LNCaP clone FGC (cell line): ENCODE data around the gene GAREM2.

Experiments used
- DNase-seq: peaks from one replicate; pipeline ENCODE4 v3.0.0-alpha.2; 2011; ENCODE audit warnings: low read depth
- H3K4me3 ChIP-seq: 2 replicates; pipeline ENCODE4 v1.5.1; 2011; ENCODE audit warnings: mild to moderate bottlenecking, low read depth, low read length, control low read depth
- CTCF ChIP-seq: IDR thresholded peaks from 2 replicates; pipeline ENCODE4 v1.5.1; 2012; ENCODE audit warnings: mild to moderate bottlenecking; ENCODE audit not compliant: control insufficient read depth, insufficient read depth; ENCODE audit errors: extremely low read depth

Gene GAREM2

GRCh38 chr2:26175466-26176278 lies 2.8 kb downstream of the GAREM2 start:
- DNase-seq: no peak
- TF ChIP-seq CTCF: no peak
- H3K4me3 ChIP-seq: no peak overlapping the region

GRCh38 chr2:26176279-26176615 lies 3.4 kb downstream of the GAREM2 start:
- no peak for DNase-seq
- TF ChIP-seq CTCF: no peak
- H3K4me3 ChIP-seq: no peak overlapping the region

DNA sequence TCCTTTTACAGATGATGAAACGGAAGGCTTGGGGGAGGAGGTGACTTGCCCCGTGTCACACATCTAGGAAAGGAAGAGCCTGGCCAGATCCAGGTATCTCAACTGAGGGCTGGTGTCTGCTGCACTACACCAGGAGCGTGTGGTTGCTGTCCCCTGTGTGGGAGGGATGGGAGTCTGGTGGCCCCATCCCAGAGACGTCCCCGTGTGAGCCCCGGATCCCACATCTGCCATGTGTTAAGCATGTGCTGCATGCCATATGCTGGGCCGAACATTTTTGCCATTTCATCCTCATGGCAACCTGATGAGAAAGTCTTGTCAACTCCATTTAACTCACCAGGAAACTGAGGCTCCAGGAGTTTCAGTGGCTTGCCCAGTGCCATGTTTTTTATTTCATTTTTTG lies 4.2 kb downstream of the GAREM2 start:
- no peak overlapping the region for H3K4me3 ChIP-seq
- DNase-seq: no peak
- no peak for TF ChIP-seq CTCF

DNA sequence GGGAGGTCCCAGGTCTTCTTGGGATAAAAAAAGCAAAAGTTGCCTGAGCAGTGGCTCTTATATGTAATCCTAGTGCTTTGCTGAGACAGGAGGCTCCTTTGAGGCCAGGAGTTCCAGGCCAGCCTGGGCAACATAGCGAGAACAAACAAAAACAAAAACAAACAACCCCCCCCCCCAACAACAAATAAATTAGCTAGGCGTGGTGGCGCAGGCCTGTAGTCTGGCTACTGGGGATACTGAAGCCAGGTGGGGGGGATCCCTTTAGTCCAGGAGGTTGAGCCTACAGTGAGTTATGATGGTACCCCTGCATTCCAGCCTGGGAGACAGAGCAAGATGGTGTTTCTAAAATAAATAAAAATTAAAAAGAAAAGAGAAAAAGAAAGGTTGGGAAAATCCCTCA lies 5.4 kb downstream of the GAREM2 start:
- no peak for DNase-seq
- H3K4me3 ChIP-seq: no peak overlapping the region
- TF ChIP-seq CTCF: no peak

GRCh38 chr2:26178746-26179436 lies 6.0 kb downstream of the GAREM2 start:
- H3K4me3 ChIP-seq: no peak overlapping the region
- no peak for TF ChIP-seq CTCF
- DNase-seq: no peak

DNA sequence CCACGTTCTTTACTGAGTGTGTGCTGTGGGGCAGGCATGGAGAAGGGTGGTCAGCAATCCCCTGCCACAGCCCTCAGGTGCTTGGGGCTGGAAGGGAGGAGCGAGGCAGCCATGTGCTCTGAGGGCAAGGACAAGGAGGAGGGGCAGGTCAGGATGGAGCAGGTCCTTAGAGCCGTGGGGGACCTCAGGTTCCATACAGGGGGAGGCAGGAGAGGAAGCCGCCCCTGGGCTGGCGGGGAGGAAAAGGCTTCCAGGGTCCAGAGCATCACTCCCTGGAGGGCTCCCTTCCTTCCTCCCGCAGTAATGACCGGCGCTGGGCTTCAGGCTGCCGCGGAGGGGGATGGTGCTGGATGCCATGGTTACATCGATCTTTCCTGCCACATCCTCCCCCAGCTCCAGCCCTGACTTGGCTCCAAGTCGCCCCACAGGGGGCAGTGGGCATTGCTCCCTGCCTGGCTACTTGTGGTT lies 6.6 kb downstream of the GAREM2 start:
- DNase-seq: no peak
- no peak overlapping the region for H3K4me3 ChIP-seq
- no peak for TF ChIP-seq CTCF
